Measurements from ENCODE around the gene ZC3H4. TPM values are rescaled to one million over a fixed set of nuclear protein-coding genes. Genes with fewer than 3 reads are reported as not detected.

ZC3H4 gene
- total and polyA plus RNA-seq, 2 donors (not counting 3 experiments of a cell fraction or from before 2014, with no cell fraction given): 6.2 to 63.9 TPM

DNA sequence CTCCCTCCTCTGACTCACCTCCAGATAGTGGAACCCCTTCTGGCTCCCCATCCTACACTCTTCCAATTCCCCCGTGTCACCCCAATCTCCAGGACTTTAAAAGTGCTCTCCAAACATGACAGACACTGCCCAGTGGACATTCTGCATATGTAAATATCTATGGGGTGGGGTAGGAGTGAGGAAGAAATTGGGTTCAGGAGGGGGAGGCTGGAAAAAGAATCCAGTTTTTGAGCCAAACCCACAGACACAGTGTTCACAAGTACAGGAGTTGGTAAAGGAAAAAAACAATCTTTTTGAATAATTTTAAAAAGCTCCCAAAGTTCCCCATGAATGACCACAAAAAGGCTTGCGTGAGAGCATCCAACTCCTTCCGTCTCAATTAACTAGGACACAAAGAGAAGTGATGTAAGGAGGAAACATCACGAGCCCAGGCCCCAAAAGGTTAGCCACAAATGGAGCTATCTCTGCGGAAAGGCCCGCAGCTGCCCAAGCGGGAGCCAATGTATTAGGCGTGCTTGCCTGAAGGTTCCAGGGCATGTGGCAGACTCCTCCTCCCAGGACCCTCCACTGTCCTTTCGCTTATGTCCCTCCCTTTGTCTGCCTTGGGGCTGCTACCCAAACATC, 18.0 kb downstream of the ZC3H4 start:
- peaks cover 61% of the 10 kb centered on the region for H3K79me2 ChIP-seq (ENCODE audit: control insufficient read depth, insufficient read depth, low read length)
- no peak for TF ChIP-seq POLR2AphosphoS5 (IDR thresholded peaks at IDR 0.05; ENCODE audit: insufficient read depth, low read depth, low read length)
- no peak for TF ChIP-seq GATA2 (IDR thresholded peaks at IDR 0.05; ENCODE audit: insufficient read depth, insufficient read length, low read depth, low read length)
- TF ChIP-seq, protein P1, sequence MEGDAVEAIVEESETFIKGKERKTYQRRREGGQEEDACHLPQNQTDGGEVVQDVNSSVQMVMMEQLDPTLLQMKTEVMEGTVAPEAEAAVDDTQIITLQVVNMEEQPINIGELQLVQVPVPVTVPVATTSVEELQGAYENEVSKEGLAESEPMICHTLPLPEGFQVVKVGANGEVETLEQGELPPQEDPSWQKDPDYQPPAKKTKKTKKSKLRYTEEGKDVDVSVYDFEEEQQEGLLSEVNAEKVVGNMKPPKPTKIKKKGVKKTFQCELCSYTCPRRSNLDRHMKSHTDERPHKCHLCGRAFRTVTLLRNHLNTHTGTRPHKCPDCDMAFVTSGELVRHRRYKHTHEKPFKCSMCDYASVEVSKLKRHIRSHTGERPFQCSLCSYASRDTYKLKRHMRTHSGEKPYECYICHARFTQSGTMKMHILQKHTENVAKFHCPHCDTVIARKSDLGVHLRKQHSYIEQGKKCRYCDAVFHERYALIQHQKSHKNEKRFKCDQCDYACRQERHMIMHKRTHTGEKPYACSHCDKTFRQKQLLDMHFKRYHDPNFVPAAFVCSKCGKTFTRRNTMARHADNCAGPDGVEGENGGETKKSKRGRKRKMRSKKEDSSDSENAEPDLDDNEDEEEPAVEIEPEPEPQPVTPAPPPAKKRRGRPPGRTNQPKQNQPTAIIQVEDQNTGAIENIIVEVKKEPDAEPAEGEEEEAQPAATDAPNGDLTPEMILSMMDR (IDR thresholded peaks at IDR 0.05; ENCODE audit: extremely low read depth in 1 of 2, insufficient read depth in 1 of 2, low read depth in 1 of 2, low read length in 2 of 2): no peak
- no peak for TF ChIP-seq POLR2A (IDR thresholded peaks at IDR 0.05; ENCODE audit: low read depth, low read length)
- no peak for TF ChIP-seq EZH2 (IDR thresholded peaks at IDR 0.05; ENCODE audit: borderline replicate concordance, low read depth, low read length, severe bottlenecking)
- H4K20me1 ChIP-seq (replicated peaks; ENCODE audit: control insufficient read depth, extremely low read depth, insufficient read depth, low read length): no peaks in the 10 kb centered on the region
- H3K27ac ChIP-seq (ENCODE audit: insufficient read depth, low read depth, low read length): no peak overlapping the region
- intact Hi-C loops (cut with micrococcal nuclease) (no loop called here), dilution Hi-C loops (cut with MboI; ENCODE audit: extremely low pct_ligation_motif_present, low sequenced_read_pairs) (no loop called here)
- CTCF ChIA-PET: interaction anchor here (1.6 kb wide), 1 partner anchor 15 kb away, joined by 7 read pairs; no protein-coding TSS in a partner anchor
- no peak overlapping the region for H3K4me2 ChIP-seq (ENCODE audit: insufficient read depth, low read length)
- no peak overlapping the region for H3K4me3 ChIP-seq (replicated peaks in 1 of 3; ENCODE audit: insufficient read depth in 1 of 3, low read depth in 1 of 3, low read length in 3 of 3)
- H3K9me3 ChIP-seq (replicated peaks; ENCODE audit: control insufficient read depth, insufficient read depth, low read length): no peaks in the 10 kb centered on the region
- no peaks in the 10 kb centered on the region for H3K27me3 ChIP-seq (ENCODE audit: control insufficient read depth in 2 of 2, insufficient read depth in 2 of 2, low read length in 2 of 2)
- no TSS peak for BruUV-seq (replicated peaks)
- H3K36me3 ChIP-seq (ENCODE audit: control insufficient read depth in 2 of 2, extremely low read depth in 1 of 2, insufficient read depth in 2 of 2, low read length in 2 of 2): peaks cover 0 to 15% of the 10 kb centered on the region in 2 experiments
- FAIRE-seq: no peak
- POLR2A ChIA-PET: interaction anchor here (1.2 kb wide), 1 partner anchor 18 kb away, joined by 3 read pairs; the partner anchor contains the start of gene ZC3H4
- H2AFZ ChIP-seq (ENCODE audit: low read depth, low read length): no peak overlapping the region
- DNase-seq (ENCODE audit: low read depth, low spot score): no peak
- H3K9me1 ChIP-seq (replicated peaks; ENCODE audit: control insufficient read depth, extremely low read depth, insufficient read depth, low read length): no peaks in the 10 kb centered on the region
- H3K9ac ChIP-seq (replicated peaks; ENCODE audit: extremely low read depth, insufficient read depth, low read length): no peak overlapping the region
- H3K4me1 ChIP-seq (ENCODE audit: control insufficient read depth, extremely low read depth, insufficient read depth, low read length): no peaks in the 10 kb centered on the region
